ENCODE data around the gene CLEC11A.
"Not testable (repeated sequence)": the region's sequence is repeated elsewhere in the genome, so short reads cannot be mapped to it uniquely, and the experiment has no call there.

The CLEC11A gene

GRCh38 chr19:50753879-50754278 lies 30.7 kb downstream of the CLEC11A start:
- no peak overlapping the region for H3K4me2 ChIP-seq (ENCODE audit: low read length, poor library complexity, severe bottlenecking)
- H3K36me3 ChIP-seq (ENCODE audit: control insufficient read depth in 1 of 2, insufficient read depth in 2 of 2, low read depth in 1 of 2, low read length in 2 of 2), result no peaks in the 10 kb centered on the region
- no peak overlapping the region for H2BK15ac ChIP-seq (ENCODE audit: low read depth, poor library complexity, severe bottlenecking)
- no peak overlapping the region for H3K14ac ChIP-seq (ENCODE audit: low read length in 2 of 2)
- H2AK5ac ChIP-seq (ENCODE audit: low read length, severe bottlenecking), result no peak overlapping the region
- no peak overlapping the region for H4K8ac ChIP-seq (ENCODE audit: low read length)
- no peak overlapping the region for H3K27ac ChIP-seq (ENCODE audit: low read length, poor library complexity, severe bottlenecking)
- H3K4me3 ChIP-seq (ENCODE audit: insufficient read depth in 1 of 2, low read depth in 1 of 2, low read length in 2 of 2), result no peak overlapping the region
- DNase-seq, result no peak
- no peak overlapping the region for H3K9ac ChIP-seq (ENCODE audit: low read length)
- peaks cover 0 to 32% of the 10 kb centered on the region in 2 experiments for H3K27me3 ChIP-seq (ENCODE audit: control insufficient read depth in 1 of 2, insufficient read depth in 1 of 2, low read length in 2 of 2)
- no peak overlapping the region for H3K4ac ChIP-seq (ENCODE audit: low read depth in 1 of 2, low read length in 2 of 2)
- 70% methylated on average over 4 of the region's 4 CpGs for WGBS
- H3K9me3 ChIP-seq (ENCODE audit: control insufficient read depth, low read length), result no peaks in the 10 kb centered on the region
- H3K23ac ChIP-seq (ENCODE audit: low read length in 2 of 2), result no peak overlapping the region
- no peak overlapping the region for H2BK120ac ChIP-seq (ENCODE audit: low read depth, low read length)
- no peak overlapping the region for H3K18ac ChIP-seq (ENCODE audit: low read depth in 1 of 2, low read length in 2 of 2)
- no peak overlapping the region for H2BK12ac ChIP-seq (ENCODE audit: low read length in 2 of 2)
- no peaks in the 10 kb centered on the region for H3K4me1 ChIP-seq (ENCODE audit: control insufficient read depth, insufficient read depth, low read depth, low read length)
- no peaks in the 10 kb centered on the region for H3K79me1 ChIP-seq (replicated peaks; ENCODE audit: low read length, poor library complexity, severe bottlenecking)
- H2AFZ ChIP-seq (ENCODE audit: low read depth, low read length), result no peak overlapping the region
- H2BK5ac ChIP-seq (ENCODE audit: low read depth, low read length, poor library complexity, severe bottlenecking), result no peak overlapping the region
- H4K91ac ChIP-seq (ENCODE audit: low read length), result no peak overlapping the region

GRCh38 chr19:50756244-50756643 lies 33.1 kb downstream of the CLEC11A start:
- not testable (repeated sequence) for H3K18ac ChIP-seq (ENCODE audit: low read depth in 1 of 2, low read length in 2 of 2); H3K14ac ChIP-seq (ENCODE audit: low read length in 2 of 2); H2BK15ac ChIP-seq (ENCODE audit: low read depth, poor library complexity, severe bottlenecking); H2BK5ac ChIP-seq (ENCODE audit: low read depth, low read length, poor library complexity, severe bottlenecking); H2AK5ac ChIP-seq (ENCODE audit: low read length, severe bottlenecking); H2BK12ac ChIP-seq (ENCODE audit: low read length in 2 of 2); H3K9me3 ChIP-seq (ENCODE audit: control insufficient read depth, low read length); H4K8ac ChIP-seq (ENCODE audit: low read length); H3K4me2 ChIP-seq (ENCODE audit: low read length, poor library complexity, severe bottlenecking); DNase-seq; H3K4ac ChIP-seq (ENCODE audit: low read depth in 1 of 2, low read length in 2 of 2); H3K79me1 ChIP-seq (replicated peaks; ENCODE audit: low read length, poor library complexity, severe bottlenecking); H3K23ac ChIP-seq (ENCODE audit: low read length in 2 of 2); H3K27ac ChIP-seq (ENCODE audit: low read length, poor library complexity, severe bottlenecking); H3K36me3 ChIP-seq (ENCODE audit: control insufficient read depth in 1 of 2, insufficient read depth in 2 of 2, low read depth in 1 of 2, low read length in 2 of 2); H3K9ac ChIP-seq (ENCODE audit: low read length); H3K4me3 ChIP-seq (ENCODE audit: insufficient read depth in 1 of 2, low read depth in 1 of 2, low read length in 2 of 2); H2AFZ ChIP-seq (ENCODE audit: low read depth, low read length); H4K91ac ChIP-seq (ENCODE audit: low read length); H2BK120ac ChIP-seq (ENCODE audit: low read depth, low read length); H3K4me1 ChIP-seq (ENCODE audit: control insufficient read depth, insufficient read depth, low read depth, low read length)
- peaks cover 0 to 21% of the 10 kb centered on the region in 2 experiments for H3K27me3 ChIP-seq (ENCODE audit: control insufficient read depth in 1 of 2, insufficient read depth in 1 of 2, low read length in 2 of 2)
- 66% methylated on average over 7 of the region's 8 CpGs for WGBS

GRCh38 chr19:50757624-50758023 lies 34.5 kb downstream of the CLEC11A start:
- H3K27me3 ChIP-seq (ENCODE audit: control insufficient read depth in 1 of 2, insufficient read depth in 1 of 2, low read length in 2 of 2), result peaks cover 0 to 21% of the 10 kb centered on the region in 2 experiments
- not testable (repeated sequence) for H2AK5ac ChIP-seq (ENCODE audit: low read length, severe bottlenecking); H3K23ac ChIP-seq (ENCODE audit: low read length in 2 of 2); H2BK120ac ChIP-seq (ENCODE audit: low read depth, low read length); H3K4ac ChIP-seq (ENCODE audit: low read depth in 1 of 2, low read length in 2 of 2); H4K8ac ChIP-seq (ENCODE audit: low read length); H3K4me3 ChIP-seq (ENCODE audit: insufficient read depth in 1 of 2, low read depth in 1 of 2, low read length in 2 of 2); H3K4me1 ChIP-seq (ENCODE audit: control insufficient read depth, insufficient read depth, low read depth, low read length); H3K4me2 ChIP-seq (ENCODE audit: low read length, poor library complexity, severe bottlenecking); H2BK12ac ChIP-seq (ENCODE audit: low read length in 2 of 2); H2BK15ac ChIP-seq (ENCODE audit: low read depth, poor library complexity, severe bottlenecking); H2BK5ac ChIP-seq (ENCODE audit: low read depth, low read length, poor library complexity, severe bottlenecking); H3K79me1 ChIP-seq (replicated peaks; ENCODE audit: low read length, poor library complexity, severe bottlenecking); H3K27ac ChIP-seq (ENCODE audit: low read length, poor library complexity, severe bottlenecking); H2AFZ ChIP-seq (ENCODE audit: low read depth, low read length); DNase-seq; H3K14ac ChIP-seq (ENCODE audit: low read length in 2 of 2); H3K9me3 ChIP-seq (ENCODE audit: control insufficient read depth, low read length); H4K91ac ChIP-seq (ENCODE audit: low read length); H3K36me3 ChIP-seq (ENCODE audit: control insufficient read depth in 1 of 2, insufficient read depth in 2 of 2, low read depth in 1 of 2, low read length in 2 of 2); H3K9ac ChIP-seq (ENCODE audit: low read length); H3K18ac ChIP-seq (ENCODE audit: low read depth in 1 of 2, low read length in 2 of 2)
- WGBS, result no CpG with 5 or more reads among the region's 3 CpGs

- H4K91ac ChIP-seq (ENCODE audit: low read length); H3K18ac ChIP-seq (ENCODE audit: low read depth in 1 of 2, low read length in 2 of 2); H3K79me1 ChIP-seq (replicated peaks; ENCODE audit: low read length, poor library complexity, severe bottlenecking); H3K9ac ChIP-seq (ENCODE audit: low read length); H3K4me3 ChIP-seq (ENCODE audit: insufficient read depth in 1 of 2, low read depth in 1 of 2, low read length in 2 of 2); H2BK15ac ChIP-seq (ENCODE audit: low read depth, poor library complexity, severe bottlenecking); H3K14ac ChIP-seq (ENCODE audit: low read length in 2 of 2); H3K4ac ChIP-seq (ENCODE audit: low read depth in 1 of 2, low read length in 2 of 2); H3K27ac ChIP-seq (ENCODE audit: low read length, poor library complexity, severe bottlenecking); H2AFZ ChIP-seq (ENCODE audit: low read depth, low read length); H2BK5ac ChIP-seq (ENCODE audit: low read depth, low read length, poor library complexity, severe bottlenecking); H2AK5ac ChIP-seq (ENCODE audit: low read length, severe bottlenecking); H2BK120ac ChIP-seq (ENCODE audit: low read depth, low read length); H3K36me3 ChIP-seq (ENCODE audit: control insufficient read depth in 1 of 2, insufficient read depth in 2 of 2, low read depth in 1 of 2, low read length in 2 of 2); H2BK12ac ChIP-seq (ENCODE audit: low read length in 2 of 2); H3K23ac ChIP-seq (ENCODE audit: low read length in 2 of 2); H3K9me3 ChIP-seq (ENCODE audit: control insufficient read depth, low read length); H3K4me2 ChIP-seq (ENCODE audit: low read length, poor library complexity, severe bottlenecking); H4K8ac ChIP-seq (ENCODE audit: low read length); DNase-seq; H3K4me1 ChIP-seq (ENCODE audit: control insufficient read depth, insufficient read depth, low read depth, low read length): not testable (repeated sequence)
- peaks cover 0 to 11% of the 10 kb centered on the region in 2 experiments for H3K27me3 ChIP-seq (ENCODE audit: control insufficient read depth in 1 of 2, insufficient read depth in 1 of 2, low read length in 2 of 2)
- 79% methylated on average over 18 of the region's 18 CpGs for WGBS
Observed at GRCh38 chr19:50759076-50759475, 35.9 kb downstream of the CLEC11A start.
